NCI-H1105 (cell line): ENCODE results near the gene CD180.
"Not testable (repeated sequence)": the region's sequence is repeated elsewhere in the genome, so short reads cannot be mapped to it uniquely, and the experiment has no call there.

Source experiments
- DNase-seq: peaks from one replicate; lab custom pipeline; 2025; lab: John Stamatoyannopoulos, UW

CD180 gene

GRCh38 chr5:67188274-67189078 lies 8.1 kb downstream of the CD180 start:
- no peak for DNase-seq

DNA sequence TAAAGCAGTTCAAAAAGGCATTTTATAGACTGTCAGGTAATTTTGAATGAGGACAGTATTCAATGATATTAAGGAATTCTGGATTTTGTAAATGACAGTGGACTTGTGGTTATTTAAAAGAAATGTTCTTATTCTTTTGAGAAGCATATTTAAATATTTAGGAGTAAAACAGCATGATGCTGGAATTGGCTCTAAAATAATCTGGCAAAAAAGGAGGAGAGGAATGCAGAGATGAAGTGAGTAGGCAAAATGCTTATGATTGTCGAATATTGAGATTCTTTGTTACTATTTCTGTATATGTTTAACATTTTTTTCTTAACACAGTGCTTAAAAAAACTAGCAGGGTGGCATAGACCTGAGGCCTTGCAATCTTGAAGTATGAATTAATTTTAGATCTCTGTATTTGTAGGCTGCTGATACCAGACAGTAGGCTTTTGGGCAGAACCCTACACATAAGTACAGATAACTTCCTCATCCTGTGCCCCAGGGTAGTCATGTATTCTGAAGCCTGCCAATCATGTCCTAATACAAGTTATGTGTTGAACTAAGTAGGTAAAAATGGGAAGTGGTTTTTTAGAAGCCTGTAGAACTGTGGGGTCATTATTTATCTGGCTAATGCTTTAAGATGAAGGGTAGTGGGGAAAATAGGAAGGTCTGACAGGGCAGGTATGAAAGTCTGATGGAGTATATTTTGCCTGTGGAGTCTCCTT lies 9.4 kb downstream of the CD180 start:
- no peak for DNase-seq

DNA sequence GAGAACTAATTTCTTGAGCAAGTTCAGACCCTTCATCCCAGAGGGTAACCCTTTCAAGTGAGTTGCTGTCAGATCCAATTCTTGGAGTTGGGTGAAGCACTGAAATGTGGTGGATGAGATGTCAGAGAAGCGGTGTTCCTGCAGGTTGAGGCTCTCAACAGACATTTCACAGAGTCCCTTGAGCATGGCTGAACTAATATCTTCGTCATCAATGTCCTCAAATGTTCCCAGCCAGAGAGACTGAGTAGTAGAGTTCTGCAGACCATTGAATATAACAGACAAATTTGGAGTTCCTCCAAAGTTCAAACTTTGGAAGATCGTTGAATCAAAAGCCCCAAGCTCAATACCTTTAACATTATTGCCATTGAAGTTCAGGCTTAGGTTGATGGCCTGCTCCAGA lies 12.7 kb downstream of the CD180 start:
- no peak for DNase-seq

GRCh38 chr5:67182301-67182790 lies 14.3 kb downstream of the CD180 start:
- no peak for DNase-seq

DNA sequence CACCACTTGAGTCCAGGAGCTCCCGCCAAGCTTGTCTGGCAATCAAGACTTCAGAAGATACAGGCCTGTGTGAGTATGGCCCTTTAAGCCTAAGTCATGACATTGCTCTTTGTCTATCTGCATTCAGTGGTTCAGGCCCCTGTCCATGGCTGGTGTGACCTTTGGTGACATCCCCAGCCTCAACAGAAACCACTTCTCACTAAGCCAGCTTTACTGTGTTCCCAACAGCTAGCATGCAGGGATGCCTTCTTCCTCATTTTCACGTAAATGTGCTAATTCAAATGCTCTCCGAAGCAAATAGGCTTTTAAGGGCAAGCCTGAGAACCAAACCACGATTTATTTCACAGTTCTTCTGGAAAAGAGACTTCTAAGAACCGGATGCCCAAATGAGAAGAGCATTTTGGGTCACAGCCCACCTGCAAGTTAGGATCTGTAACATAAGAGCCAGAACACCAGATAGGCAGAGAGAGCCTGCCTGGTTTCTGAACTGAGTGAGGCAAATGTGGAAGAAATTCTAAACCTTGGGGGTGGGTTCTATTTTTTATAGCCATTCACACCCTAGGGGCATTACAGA lies 14.9 kb downstream of the CD180 start:
- DNase-seq: no peak

DNA sequence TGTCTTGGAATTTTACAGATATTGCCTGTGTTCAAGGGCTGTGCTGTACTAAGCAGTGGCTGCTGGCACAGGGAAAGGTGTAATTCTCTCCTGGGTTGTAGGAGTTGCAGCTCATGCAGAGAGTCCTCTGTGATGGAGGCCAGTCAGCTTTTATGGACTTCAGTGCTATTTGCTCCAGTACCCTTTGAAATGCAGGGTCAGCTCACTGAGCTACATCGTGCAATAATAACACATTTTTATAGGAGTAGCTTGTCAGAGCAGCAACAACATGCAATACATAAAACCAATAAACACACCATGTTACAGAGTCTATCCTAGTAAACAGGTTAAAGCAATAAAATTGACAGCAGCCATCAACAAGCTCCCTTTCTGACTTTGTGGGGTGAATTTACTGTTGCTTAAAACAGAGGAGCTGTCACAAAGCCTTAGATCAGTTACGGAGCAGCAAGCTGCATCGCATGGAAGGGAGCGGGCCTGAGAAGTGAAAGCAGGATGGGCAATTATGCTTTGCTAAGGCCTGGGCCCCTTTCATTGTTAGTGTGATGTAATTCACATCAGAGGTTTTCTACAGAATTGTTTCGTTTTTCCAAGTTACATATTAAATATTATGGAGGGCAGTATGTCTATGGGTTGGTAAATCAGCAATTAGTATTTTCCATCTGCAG lies 16.8 kb downstream of the CD180 start:
- DNase-seq: no peak

DNA sequence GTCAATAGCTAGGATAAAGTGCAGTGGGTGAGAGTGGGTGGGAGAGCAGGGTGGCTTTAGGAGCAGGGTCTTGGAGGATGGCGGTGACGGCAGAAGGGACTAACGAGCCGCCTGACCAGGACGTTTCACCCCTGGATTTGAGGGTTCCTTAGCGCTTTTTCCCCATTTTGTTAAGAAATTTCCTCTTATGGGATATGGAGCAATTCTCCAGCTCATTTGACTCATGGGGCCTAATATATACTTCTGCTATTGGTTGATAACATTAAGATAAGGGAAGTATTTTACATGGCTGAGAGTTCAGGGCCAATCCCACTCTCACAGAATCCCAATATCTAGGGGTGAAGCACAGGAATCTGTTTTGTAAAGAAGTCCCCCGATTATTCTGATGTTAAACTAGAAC lies 17.6 kb downstream of the CD180 start:
- DNase-seq: no peak

- no peak for DNase-seq
Observed at GRCh38 chr5:67178085-67178484, 18.5 kb downstream of the CD180 start.

- DNase-seq: no peak
Observed at GRCh38 chr5:67176936-67177335, 19.7 kb downstream of the CD180 start.

- DNase-seq: no peak
Observed at GRCh38 chr5:67173959-67174358, 22.6 kb downstream of the CD180 start.

GRCh38 chr5:67173351-67173750 lies 23.2 kb downstream of the CD180 start:
- not testable (repeated sequence) for DNase-seq

DNA sequence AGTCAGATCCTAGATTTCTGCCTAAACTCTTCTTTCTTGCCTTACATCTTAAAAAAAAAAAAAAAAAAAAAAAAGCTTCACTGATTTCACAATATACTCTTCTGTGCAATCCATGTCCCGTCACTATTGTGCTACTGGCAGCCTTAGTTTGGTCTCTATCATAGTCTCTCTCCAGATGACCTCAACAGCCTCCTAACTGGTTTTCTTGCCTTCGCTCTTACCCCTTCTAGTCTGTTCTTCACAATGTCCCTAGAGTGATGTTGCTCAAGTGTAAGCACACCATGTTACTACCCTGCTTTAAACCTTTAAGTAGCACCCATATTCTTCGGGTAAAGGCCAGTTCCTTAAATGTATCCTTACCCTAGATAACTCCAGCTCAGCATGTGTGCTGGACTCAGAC lies 25.8 kb downstream of the CD180 start:
- DNase-seq: no peak

- no peak for DNase-seq
Observed at GRCh38 chr5:67168069-67168468, 28.5 kb downstream of the CD180 start.

DNA sequence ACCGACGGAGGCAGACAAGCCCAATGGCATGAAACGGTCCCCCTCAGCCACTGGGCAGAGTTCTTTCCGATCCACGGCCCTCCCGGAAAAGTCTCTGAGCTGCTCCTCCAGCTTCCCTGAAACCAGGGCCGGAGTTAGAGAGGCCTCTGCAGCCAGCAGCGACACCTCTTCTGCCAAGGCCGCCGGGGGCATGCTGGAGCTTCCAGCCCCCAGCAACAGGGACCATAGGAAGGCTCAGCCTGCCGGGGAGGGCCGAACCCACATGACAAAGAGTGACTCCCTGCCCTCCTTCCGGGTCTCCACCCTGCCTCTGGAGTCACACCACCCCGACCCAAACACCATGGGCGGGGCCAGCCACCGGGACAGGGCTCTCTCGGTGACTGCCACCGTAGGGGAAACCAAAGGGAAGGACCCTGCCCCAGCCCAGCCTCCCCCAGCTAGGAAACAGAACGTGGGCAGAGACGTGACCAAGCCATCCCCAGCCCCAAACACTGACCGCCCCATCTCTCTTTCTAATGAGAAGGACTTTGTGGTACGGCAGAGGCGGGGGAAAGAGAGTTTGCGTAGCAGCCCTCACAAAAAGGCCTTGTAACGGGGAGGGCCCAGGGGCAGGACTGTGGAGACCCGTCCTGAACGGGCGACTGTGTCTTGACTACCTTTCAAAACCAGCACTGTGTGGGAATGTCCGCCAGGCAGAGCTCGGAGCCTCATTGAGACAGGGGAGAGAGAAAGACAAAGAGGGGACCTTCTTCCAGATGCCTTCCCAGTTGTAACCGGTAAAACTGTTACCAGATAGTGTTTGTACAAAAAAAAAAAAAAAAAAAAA lies 29.9 kb downstream of the CD180 start:
- no peak for DNase-seq

GRCh38 chr5:67165526-67166459 lies 30.8 kb downstream of the CD180 start:
- no peak for DNase-seq

- no peak for DNase-seq
Observed at GRCh38 chr5:67164856-67165525, 31.6 kb downstream of the CD180 start.

DNA sequence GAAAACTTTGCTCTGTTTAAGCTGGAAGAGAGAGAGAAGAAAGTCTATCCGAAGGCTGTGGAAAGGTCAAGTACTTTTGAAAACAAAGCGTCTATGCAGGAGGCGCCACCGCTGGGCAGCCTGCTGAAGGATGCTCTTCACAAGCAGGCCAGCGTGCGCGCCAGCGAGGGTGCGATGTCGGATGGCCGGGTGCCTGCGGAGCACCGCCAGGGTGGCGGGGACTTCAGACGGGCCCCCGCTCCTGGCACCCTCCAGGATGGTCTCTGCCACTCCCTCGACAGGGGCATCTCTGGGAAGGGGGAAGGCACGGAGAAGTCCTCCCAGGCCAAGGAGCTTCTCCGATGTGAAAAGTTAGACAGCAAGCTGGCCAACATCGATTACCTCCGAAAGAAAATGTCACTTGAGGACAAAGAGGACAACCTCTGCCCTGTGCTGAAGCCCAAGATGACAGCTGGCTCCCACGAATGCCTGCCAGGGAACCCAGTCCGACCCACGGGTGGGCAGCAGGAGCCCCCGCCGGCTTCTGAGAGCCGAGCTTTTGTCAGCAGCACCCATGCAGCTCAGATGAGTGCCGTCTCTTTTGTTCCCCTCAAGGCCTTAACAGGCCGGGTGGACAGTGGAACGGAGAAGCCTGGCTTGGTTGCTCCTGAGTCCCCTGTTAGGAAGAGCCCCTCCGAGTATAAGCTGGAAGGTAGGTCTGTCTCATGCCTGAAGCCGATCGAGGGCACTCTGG lies 32.6 kb downstream of the CD180 start:
- DNase-seq: no peak

DNA sequence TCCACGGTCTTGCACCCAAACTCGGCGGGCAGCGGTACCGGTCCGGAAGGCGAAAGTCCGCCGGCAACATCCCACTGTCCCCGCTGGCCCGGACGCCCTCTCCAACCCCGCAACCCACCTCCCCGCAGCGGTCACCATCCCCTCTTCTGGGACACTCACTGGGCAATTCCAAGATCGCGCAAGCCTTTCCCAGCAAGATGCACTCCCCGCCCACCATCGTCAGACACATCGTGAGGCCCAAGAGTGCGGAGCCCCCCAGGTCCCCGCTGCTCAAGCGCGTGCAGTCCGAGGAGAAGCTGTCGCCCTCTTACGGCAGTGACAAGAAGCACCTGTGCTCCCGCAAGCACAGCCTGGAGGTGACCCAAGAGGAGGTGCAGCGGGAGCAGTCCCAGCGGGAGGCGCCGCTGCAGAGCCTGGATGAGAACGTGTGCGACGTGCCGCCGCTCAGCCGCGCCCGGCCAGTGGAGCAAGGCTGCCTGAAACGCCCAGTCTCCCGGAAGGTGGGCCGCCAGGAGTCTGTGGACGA lies 33.3 kb downstream of the CD180 start:
- no peak for DNase-seq

DNA sequence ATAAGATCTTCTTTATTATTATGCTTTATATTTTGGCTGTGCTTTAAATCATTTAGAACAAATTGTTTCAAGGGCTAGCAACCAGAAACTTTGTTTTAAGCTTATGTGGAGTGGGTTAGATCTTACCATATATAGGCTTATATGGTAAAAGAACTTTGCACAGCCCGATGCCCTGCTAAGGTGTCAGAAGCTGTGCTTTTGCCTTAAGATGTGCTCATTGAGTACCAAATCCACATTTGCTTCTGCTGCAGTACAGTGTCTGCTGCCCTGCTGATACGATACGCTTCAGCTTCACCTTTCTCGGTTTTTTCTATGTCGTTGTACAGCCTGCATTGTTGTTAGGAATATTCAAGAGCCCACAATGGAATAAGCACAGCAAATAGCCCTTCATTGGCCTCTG lies 34.8 kb downstream of the CD180 start:
- no peak for DNase-seq
